ENCODE measurements around the gene BPIFB6.

Gene BPIFB6

GRCh38 chr20:33064572-33065287, 33.3 kb downstream of the BPIFB6 start:
- no peak for DNase-seq (ENCODE audit: low read depth)

DNA sequence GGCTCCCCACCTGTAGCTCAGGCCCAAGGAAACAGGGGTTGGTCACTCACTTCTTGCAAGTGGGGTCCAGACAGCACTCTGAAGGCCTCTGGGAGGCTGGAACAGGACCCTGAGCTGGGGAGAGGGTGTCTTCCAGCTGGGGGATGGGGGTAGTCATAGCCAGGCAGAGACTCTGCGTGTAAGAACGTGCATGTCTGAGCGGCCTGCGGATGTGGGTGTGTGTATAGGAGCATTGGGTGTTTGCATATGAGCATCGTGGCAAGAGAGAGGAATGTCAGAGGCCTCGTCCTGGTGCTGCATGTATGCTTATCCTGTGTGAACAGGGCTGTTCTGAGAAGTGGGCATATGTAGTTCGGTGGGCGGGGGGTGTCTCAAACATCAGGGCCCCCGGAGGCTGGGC, 34.3 kb downstream of the BPIFB6 start:
- no peak for DNase-seq (ENCODE audit: low read depth)

- DNase-seq (ENCODE audit: low read depth) = no peak
Measured at GRCh38 chr20:33067806-33068205, 36.4 kb downstream of the BPIFB6 start.

DNA sequence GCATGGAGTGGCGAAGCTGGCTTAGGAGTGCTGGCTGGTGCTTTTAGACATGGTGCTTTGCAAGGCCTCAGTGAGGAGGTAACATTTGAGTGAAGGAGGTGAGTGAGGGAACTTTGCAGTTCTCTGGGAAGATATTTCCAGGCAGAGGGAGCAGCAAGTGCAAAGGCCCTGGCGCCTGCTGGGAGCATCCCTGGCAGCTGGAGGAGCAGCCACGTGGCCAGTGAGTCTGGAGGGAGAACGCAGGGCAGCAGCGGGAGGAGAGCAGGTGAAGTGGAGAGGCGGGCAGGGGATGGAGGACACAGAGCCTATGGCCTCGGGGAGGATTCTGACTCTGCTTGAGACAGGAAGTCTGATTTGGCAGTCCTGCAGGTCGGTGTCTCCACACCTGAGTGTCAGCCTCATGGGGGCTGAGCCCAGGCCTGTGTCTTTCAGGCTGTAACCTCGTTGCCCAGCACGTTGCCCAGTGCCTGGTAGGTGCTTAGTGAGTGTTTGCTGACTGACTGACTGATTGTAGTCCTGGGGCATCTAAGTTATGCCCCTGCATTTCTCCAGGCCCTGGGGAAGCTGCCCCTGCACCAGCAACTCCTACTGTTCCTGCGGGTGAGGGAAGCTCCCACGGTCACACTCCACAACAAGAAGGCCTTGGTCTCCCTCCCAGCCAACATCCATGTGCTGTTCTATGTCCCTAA, 36.9 kb downstream of the BPIFB6 start:
- DNase-seq (ENCODE audit: low read depth) = no peak

GRCh38 chr20:33069673-33070072, 38.2 kb downstream of the BPIFB6 start:
- no peak for DNase-seq (ENCODE audit: low read depth)

- no peak for DNase-seq (ENCODE audit: low read depth)
Measured at GRCh38 chr20:33070111-33071053, 38.9 kb downstream of the BPIFB6 start.

GRCh38 chr20:33071198-33071597, 39.8 kb downstream of the BPIFB6 start:
- no peak for DNase-seq (ENCODE audit: low read depth)

GRCh38 chr20:33072362-33072761, 40.9 kb downstream of the BPIFB6 start:
- DNase-seq (ENCODE audit: low read depth) = no peak

GRCh38 chr20:33072813-33073212, 41.4 kb downstream of the BPIFB6 start:
- DNase-seq (ENCODE audit: low read depth) = no peak

DNA sequence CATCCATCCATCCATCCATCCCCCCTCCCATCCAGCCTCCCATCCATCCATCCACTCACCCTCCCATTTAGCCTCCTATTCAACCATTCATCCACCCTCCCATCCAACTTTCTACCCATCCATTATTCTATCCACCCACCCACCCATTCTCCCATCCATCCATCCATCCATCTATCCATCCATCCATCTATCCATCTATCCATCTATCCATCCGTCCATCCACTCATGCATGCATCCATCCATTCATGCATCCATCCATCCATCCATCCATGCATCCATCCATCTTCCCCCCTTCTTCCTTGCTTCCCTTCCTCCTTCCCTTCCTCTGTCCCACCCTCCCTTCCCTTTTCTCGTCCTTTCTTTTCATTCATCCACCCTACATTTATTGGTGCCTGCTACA, 43.2 kb downstream of the BPIFB6 start:
- no peak for DNase-seq (ENCODE audit: low read depth)

DNA sequence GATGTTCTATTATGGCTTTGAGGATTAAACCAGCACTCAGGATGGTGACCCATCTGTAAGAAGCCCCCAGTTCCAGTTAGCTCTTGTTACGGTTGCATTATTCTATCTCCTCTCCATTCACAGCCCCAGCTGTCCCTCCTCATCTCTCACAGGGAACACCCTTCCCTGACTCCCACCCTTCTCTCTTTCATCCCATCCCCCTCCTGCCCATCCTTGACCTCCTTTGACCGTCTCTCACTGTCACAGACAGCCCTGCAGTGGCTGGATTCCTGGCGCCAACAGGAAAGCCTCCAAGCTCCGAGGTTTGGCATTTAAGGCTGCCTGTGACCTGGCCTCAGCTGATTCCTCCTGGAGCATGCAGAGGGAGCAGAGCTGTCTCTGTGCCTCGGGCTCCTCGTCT, 43.8 kb downstream of the BPIFB6 start:
- DNase-seq (ENCODE audit: low read depth) = no peak

DNA sequence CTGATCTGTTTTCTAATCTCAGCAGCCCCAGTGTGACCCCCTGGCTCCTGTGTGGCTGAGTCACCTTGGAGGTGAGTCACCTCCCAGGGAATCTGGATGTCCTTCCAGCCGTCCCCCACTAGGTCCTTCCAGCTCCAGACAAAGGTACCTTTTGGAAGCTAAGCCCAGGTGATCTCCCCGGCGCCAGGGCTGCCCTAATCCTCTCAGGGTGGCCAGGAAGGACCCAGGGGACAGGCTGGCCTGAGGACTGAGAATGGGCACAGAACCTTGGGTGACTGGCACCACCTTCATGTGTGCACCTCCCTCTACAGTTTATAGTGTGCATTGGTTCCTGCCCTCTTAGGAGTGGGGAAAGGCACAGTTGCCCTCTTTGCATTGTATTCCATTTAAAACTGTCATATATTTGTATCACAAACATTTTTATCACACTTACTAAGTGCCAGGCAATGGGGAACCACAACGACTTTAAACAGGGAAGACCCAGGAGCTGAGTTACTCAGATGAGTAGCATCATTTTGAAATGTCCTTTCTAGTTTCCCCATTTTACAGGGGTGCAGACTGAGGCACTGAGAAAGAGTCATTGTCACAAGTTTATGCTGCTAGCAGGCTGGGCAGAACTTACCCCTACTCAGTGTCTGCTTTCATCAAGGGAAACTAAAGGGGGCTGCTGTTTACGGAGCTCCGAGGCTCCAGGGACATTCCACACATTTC, 45.4 kb downstream of the BPIFB6 start:
- DNase-seq (ENCODE audit: low read depth) = no peak

GRCh38 chr20:33079259-33079658, 47.8 kb downstream of the BPIFB6 start, which contains the start of gene BPIFB4:
TSS of gene BPIFB4 (plus strand) at chr20:33079643. CDS start at chr20:33081527, 1,884 bp downstream.
- DNase-seq (ENCODE audit: low read depth) = no peak

DNA sequence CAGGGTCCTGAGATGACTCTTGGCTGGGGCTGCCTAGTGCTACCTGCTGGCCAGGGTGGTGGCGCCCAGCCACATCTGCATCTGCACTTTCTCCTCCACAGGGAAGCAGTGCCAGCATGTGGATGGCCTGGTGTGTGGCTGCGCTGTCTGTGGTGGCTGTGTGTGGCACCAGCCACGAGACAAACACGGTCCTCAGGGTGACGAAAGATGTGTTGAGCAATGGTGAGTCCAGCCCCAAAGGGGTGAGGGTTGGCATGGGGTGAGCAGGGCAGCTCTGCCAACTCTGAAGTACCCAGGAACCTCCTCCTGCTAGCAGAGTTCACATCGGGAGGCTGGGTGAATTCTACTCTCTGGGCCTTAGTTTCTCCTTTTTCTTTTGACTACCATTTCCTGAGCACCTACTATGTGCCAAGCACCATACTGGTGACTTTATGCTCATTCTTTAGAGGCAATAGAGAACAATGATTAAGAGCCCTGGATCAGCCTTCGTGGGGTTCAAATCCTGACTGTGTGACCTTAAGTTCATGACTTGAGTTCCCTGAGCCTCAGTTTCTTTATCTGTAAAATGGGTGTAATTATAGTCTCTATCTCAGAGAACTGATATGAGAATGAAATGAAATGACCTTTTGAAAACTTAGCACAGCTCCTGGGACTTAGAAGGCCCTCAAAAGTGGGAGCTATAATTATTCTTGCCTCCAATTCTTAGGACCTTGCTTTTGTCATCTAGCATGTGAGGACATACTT, 50.1 kb downstream of the BPIFB6 start:
- DNase-seq (ENCODE audit: low read depth) = no peak

DNA sequence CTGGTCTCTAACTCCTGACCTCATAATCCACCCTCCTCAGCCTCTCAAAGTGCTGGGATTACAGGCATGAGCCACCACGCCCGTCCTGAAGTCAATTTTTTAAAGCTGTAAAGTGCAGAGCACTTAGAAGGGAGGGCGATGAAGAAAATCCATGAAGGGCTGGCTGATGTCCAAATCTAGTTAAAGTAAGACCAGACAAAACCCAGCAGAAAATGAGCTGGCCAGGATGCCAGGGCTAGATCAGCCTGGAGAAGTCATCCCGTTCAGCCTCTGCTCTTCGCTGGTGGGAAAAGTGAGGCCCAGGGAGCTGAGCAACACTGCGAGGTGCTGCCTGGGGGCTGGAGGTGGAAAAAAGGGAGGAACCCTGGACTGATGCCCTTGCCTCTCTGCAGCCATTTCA, 51.1 kb downstream of the BPIFB6 start:
- no peak for DNase-seq (ENCODE audit: low read depth)

GRCh38 chr20:33083544-33084340, 52.3 kb downstream of the BPIFB6 start:
- no peak for DNase-seq (ENCODE audit: low read depth)

DNA sequence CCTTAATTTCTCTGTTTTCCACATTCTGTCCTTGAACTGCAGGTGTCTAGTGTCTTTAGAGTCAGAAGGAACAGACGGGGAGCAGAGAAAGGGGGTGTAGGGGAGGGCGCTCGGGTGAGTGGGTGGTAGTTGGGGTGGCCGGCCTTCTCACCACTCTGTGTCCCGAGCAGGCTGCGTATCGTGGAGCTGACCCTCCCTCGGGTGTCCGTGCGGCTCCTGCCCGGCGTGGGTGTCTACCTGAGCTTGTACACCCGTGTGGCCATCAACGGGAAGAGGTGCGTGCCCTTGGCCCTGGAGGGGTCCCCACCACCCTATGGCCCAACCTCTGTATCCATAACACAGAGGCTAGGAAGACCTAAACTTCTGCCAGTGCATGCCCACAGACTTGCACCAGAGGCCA, 53.3 kb downstream of the BPIFB6 start:
- DNase-seq (ENCODE audit: low read depth) = no peak

DNA sequence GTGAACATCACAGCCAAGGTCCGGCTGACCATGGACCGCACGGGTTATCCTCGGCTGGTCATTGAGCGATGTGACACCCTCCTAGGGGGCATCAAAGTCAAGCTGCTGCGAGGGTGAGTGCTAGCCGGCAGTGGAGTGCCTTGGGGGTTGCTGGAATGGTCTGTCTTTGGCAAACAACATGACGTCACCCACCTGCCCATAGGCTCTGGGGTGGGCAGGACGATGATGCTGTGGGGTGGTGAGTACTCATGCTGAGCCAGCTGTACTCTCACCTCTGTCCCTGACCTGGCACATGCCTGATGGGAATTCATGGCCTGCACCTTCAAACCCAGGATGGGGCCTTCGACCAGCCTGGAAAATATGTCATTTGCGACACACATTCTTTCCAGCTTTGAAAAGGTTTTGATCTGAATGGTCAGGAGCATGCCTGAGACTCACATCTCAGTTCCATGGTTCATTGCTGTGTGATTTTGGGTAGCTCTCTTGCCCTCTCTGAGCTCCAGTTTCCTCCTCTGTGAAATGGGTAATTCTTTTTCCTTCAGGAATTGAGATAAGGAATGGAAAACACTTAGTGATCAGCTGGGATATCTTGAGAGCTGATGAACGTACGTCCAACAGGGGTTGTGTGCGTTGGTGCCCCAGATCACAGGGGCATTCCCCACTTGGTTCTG, 54.7 kb downstream of the BPIFB6 start:
- DNase-seq (ENCODE audit: low read depth) = no peak

DNA sequence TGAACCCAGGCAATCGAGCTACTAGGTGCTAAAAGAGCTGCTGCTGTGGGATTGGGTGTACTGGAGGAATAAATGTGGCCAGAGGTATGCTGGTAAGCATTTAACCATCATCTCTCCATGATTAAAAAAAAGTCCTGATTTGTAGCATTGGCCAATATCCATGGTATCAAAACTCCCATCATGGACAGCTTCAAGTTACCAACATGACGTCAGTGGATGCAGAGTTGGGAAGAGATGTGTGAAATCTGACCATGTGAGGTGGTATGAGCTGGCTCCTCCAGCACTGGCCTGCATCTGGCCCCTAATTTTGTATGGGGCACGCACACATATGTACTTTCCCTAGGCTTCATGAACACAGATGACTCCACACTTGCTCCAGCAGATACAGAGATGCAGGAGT, 59.7 kb downstream of the BPIFB6 start:
- no peak for DNase-seq (ENCODE audit: low read depth)

DNA sequence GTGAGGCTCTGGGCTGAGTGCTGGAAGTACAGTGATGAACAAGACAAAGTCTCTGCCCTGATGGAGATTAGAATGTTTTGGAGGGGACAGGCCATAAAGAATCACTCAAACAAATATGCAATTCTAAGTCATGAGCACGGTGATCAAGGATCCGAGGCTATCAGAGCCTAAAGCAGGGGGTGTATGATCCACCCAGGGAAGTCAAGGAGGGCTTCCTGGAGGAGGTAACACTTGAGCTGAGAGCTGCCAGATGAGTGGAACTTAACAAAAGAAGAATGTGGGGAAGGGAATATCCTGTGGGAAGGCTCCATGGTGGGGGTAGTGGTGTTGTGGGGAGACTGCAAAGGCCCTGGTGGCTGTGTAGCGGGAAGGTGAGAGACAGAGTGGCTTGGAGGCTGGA, 60.2 kb downstream of the BPIFB6 start:
- no peak for DNase-seq (ENCODE audit: low read depth)

Data from activated T-helper 1 cell treated with Interleukin-2 at 50 U/mL for 16 hours (primary cell).